Right lobe of liver (tissue), 4 donors: ENCODE measurements around the gene DNAAF8.

ENCODE experiments used
- POLR2A ChIP-seq: fragments of 450-650 bp; IDR thresholded peaks from one replicate; pipeline ENCODE4 v1.6.1; 2017; ENCODE audit warnings: antibody characterized with exemption, mild to moderate bottlenecking
- TF ChIP-seq, protein P1 (sequence below), 4 donors: fragments of 200-600 bp in 3 of 4; fragments of 450-650 bp in 1 of 4; IDR thresholded peaks; one replicate each; pipeline versions ENCODE4 v1.5.1 to v1.8.0; 2016 to 2022; ENCODE audit warnings: antibody characterized with exemption in 4 of 4, mild to moderate bottlenecking in 2 of 4
- donor health status: DM: no; HTN: no; CAD: no.
- donor health status: DM: no; HTN: no; CAD: no.
- donor health status: DM: no; HTN: yes; CAD: no.

DNA sequence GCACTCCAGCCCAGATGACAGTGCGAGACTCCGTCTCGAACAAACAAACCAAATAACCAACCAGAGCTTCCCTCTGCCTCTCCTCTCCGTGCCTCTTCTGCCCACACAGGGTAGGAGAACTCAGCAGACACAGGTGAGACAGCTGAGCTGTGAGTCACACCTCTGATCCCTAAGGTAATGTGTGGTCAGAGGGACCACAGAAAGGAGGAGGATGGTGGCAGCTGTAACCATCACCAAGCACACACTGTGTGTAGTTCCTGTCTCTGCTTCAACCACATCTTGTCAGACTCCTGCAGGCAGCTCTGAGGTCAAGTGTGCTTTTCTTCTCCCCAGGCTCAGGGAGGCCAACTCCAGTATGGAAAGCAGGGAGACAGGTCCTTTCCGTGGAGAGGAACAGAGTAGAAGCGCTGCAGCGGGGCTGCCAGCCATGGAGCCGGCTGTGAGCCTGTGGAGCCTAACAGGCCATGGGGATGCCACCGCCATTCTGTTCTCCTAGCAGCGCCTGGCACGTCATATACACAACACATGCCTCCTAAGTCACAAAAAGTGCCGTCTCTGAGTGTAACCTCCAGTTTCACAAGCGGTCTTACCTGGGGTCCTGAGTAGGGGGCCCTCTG lies 33.8 kb upstream of the DNAAF8 start:
- TF ChIP-seq, protein P1, sequence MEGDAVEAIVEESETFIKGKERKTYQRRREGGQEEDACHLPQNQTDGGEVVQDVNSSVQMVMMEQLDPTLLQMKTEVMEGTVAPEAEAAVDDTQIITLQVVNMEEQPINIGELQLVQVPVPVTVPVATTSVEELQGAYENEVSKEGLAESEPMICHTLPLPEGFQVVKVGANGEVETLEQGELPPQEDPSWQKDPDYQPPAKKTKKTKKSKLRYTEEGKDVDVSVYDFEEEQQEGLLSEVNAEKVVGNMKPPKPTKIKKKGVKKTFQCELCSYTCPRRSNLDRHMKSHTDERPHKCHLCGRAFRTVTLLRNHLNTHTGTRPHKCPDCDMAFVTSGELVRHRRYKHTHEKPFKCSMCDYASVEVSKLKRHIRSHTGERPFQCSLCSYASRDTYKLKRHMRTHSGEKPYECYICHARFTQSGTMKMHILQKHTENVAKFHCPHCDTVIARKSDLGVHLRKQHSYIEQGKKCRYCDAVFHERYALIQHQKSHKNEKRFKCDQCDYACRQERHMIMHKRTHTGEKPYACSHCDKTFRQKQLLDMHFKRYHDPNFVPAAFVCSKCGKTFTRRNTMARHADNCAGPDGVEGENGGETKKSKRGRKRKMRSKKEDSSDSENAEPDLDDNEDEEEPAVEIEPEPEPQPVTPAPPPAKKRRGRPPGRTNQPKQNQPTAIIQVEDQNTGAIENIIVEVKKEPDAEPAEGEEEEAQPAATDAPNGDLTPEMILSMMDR (IDR thresholded peaks at IDR 0.05), result no peak
- no peak for TF ChIP-seq POLR2A
